Fibroblast of gingiva (primary cell): Measurements from ENCODE around the gene CLPTM1L.

Source experiments
- DNase-seq: peaks from one replicate; pipeline ENCODE4 v3.0.0-alpha.2; 2011; ENCODE audit warnings: low read depth

CLPTM1L gene

GRCh38 chr5:1315018-1315708 is 29.7 kb downstream of the CLPTM1L start:
- no peak for DNase-seq

- no peak for DNase-seq
These were observed 30.3 kb downstream of the CLPTM1L start for GRCh38 chr5:1314564-1314982.

DNA sequence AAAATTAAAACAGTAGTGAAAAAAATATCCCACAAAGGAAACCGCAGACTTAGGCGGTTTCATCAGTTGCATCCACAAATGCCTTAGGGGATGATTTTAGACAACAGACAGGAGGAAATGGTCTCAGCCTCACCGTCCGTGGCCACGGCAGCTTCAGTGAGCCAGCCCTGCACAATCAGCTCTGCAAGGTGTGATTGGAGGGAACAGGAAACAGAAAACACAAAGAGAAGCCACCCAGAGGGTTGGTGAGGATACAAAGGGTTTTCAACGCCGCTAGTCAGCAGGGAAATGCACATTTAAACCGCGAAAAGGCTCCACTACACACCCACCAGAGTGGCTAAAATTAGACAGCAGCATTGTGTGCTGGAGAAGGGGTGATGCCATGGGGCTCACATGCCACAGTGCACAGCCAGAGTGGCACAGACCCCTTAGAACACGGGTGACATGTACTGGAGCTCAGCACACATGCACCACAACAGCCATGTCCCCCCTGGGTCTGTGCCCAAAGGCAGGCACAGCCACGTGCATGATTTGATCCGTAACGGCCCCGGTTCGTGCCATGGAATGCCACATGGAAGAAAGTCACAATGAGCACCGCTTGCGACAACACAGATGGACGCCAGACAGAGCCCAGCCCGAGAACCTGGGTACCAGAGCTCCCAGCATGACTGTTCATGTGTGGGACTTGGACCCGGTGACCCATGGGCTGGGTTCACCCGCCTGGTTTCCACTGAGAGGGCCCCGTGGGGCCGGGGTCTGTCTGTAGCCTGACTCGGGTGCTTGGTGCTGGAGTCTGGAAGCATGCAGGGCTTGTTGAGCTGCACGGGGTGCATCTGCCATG is 31.7 kb downstream of the CLPTM1L start:
- no peak for DNase-seq

DNA sequence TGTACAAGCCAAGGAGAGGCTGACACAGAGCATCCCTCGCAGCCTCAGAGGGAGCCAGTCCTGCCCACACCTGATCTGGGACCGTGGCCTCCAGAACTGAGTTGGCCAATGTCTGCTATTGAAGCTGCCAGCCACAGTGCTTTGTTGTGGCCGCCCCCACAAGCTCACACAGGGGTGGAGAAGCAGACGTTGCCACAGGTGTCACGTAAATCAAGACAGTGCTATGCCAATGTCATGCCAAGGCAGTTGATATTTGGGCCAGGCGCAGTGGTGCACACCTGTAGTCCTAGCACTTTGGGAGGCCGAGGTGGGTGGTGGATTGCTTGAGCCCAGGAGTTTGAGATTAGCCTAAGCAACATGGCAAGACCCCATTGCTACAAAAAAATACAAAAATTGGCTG is 32.7 kb downstream of the CLPTM1L start:
- no peak for DNase-seq

- no peak for DNase-seq
These were observed 33.4 kb downstream of the CLPTM1L start for GRCh38 chr5:1311439-1312055.

DNA sequence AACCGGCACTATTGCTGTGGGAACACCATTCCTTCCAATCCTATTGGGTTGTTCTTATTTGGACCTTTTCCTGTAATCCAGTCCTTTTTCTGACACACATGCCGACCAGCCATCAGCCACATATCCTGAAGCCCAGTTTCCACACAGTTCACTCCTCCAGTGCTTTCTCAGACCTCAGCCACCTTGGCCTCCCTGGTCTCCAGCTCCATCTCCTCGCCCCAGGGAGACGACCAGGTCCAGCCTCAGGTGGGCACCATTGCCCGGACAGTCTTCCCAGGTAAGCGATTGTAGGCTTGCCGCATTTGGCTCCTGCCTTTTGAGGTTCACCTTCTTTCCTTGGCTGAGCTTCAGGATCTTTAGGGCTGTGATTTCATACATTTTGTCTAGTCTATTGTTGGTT is 34.8 kb downstream of the CLPTM1L start:
- no peak for DNase-seq

GRCh38 chr5:1304033-1304432 is 40.9 kb downstream of the CLPTM1L start:
- no peak for DNase-seq

- no peak for DNase-seq
These were observed 42.6 kb downstream of the CLPTM1L start for GRCh38 chr5:1302258-1302657.

- DNase-seq, result no peak
These were observed 44.3 kb downstream of the CLPTM1L start for GRCh38 chr5:1300581-1301083.

GRCh38 chr5:1299961-1300360 is 44.9 kb downstream of the CLPTM1L start:
- DNase-seq, result no peak

- no peak for DNase-seq
These were observed 45.4 kb downstream of the CLPTM1L start for GRCh38 chr5:1299511-1299850.

DNA sequence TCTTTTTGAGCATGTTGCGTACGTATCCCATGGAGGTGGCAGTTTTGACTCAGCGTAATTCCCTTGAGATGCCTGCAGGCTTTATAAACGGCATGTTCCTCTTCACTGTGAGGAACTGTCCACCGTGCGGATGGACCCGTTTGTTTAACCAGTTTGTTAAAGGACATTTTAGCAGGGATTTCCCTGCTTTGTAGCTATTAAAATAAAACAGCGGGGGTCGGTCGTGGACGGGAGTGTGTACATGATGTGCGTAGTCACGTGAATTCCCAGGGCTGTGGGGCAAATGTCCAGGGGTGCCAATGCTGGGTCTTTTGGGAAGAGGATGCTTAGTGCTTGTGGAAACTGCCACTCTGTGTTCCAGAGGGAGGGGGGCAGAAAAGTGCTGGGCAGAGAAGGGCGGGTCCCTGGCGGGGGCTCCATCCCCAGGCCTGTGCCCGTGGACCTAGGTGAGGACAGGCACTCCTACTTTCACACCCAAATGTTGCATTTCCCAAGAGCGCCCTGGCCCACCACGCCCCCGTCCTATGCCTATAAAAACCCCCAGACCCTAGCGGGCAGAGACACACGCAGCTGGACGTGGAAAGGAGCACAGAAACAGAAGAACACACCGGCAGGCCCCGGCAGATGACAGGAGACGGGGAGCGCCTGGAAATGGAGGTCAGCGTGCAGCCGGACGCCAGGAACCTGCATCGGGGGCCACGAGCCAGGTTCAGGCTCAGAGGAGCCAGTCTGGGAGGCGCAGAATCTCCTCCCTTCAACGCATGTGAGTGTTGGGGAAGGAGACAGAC is 46.0 kb downstream of the CLPTM1L start:
- DNase-seq, result no peak

- no peak for DNase-seq
These were observed 46.8 kb downstream of the CLPTM1L start for GRCh38 chr5:1298067-1298551.

- DNase-seq, result no peak
These were observed 47.7 kb downstream of the CLPTM1L start for GRCh38 chr5:1297243-1297642.

- DNase-seq, result no peak
These were observed 49.3 kb downstream of the CLPTM1L start for GRCh38 chr5:1295650-1296037.

GRCh38 chr5:1294835-1295649 is 49.9 kb downstream of the CLPTM1L start, which contains the start of gene TERT:
Gene TERT, minus strand, starts transcription at chr5:1295068. Its CDS starts 79 bp downstream, at chr5:1294989.
- no peak for DNase-seq

GRCh38 chr5:1294206-1294834 is 50.6 kb downstream of the CLPTM1L start:
- DNase-seq, result no peak

DNA sequence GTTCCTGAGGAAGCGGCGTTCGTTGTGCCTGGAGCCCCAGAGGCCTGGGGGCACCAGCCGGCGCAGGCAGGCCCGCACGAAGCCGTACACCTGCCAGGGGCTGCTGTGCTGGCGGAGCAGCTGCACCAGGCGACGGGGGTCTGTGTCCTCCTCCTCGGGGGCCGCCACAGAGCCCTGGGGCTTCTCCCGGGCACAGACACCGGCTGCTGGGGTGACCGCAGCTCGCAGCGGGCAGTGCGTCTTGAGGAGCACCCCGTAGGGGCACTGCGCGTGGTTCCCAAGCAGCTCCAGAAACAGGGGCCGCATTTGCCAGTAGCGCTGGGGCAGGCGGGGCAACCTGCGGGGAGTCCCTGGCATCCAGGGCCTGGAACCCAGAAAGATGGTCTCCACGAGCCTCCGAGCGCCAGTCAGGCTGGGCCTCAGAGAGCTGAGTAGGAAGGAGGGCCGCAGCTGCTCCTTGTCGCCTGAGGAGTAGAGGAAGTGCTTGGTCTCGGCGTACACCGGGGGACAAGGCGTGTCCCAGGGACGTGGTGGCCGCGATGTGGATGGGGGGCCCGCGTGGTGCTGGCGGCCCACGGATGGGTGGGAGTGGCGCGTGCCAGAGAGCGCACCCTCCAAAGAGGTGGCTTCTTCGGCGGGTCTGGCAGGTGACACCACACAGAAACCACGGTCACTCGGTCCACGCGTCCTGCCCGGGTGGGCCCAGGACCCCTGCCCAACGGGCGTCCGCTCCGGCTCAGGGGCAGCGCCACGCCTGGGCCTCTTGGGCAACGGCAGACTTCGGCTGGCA is 51.3 kb downstream of the CLPTM1L start:
- DNase-seq, result no peak

GRCh38 chr5:1292846-1293415 is 52.0 kb downstream of the CLPTM1L start:
- DNase-seq, result no peak
